ENCODE data around the gene FLCN. TPM values are rescaled to one million over a fixed set of nuclear protein-coding genes. Genes with fewer than 3 reads are reported as not detected.
A peak's percentile ranks its signal among the peaks of the same experiment; 100 is the strongest.

FLCN gene
- total RNA-seq, 2 experiments from 2014 or later = 15.4 to 17.2 TPM

- H3K4me1 Mint-ChIP-seq (ENCODE audit: low read depth) = peaks cover 30% of the 10 kb centered on the region
- no peak overlapping the region for H3K27ac Mint-ChIP-seq
- ChIA-PET CTCF (no interaction called here), POLR2A (interaction anchor here (0.8 kb wide), 1 partner anchor 108 kb away, joined by 3 read pairs; no protein-coding TSS in a partner anchor)
- no peak for TF ChIP-seq CTCF (IDR thresholded peaks at IDR 0.05)
- DNase-seq = no peak
- no peaks in the 10 kb centered on the region for H3K27me3 Mint-ChIP-seq
- no peak overlapping the region for H3K4me3 Mint-ChIP-seq
- H3K36me3 Mint-ChIP-seq (ENCODE audit: low read depth) = peaks cover 30% of the 10 kb centered on the region
- no peaks in the 10 kb centered on the region for H3K9me3 Mint-ChIP-seq
- intact Hi-C loops (cut with micrococcal nuclease) = no loop called here
- no peak for ATAC-seq
Measured at GRCh38 chr17:17172001-17172939, 64.7 kb downstream of the FLCN start.

GRCh38 chr17:17171186-17171585 is 65.8 kb downstream of the FLCN start:
- intact Hi-C loops (cut with micrococcal nuclease) = no loop called here
- H3K4me3 Mint-ChIP-seq = no peak overlapping the region
- peak overlapping the region; percentile 66 for H3K27ac Mint-ChIP-seq
- DNase-seq (no peak), ATAC-seq (no peak)
- H3K36me3 Mint-ChIP-seq (ENCODE audit: low read depth) = peaks cover 24% of the 10 kb centered on the region
- TF ChIP-seq CTCF (IDR thresholded peaks at IDR 0.05) = no peak
- CTCF ChIA-PET = no interaction called here
- H3K27me3 Mint-ChIP-seq = no peaks in the 10 kb centered on the region
- POLR2A ChIA-PET = no interaction called here
- H3K4me1 Mint-ChIP-seq (ENCODE audit: low read depth) = peaks cover 21% of the 10 kb centered on the region
- no peaks in the 10 kb centered on the region for H3K9me3 Mint-ChIP-seq

- Mint-ChIP-seq H3K27ac (peak overlapping the region; percentile 66), H3K4me1 (ENCODE audit: low read depth) (peaks cover 16% of the 10 kb centered on the region), H3K9me3 (no peaks in the 10 kb centered on the region), H3K36me3 (ENCODE audit: low read depth) (peaks cover 20% of the 10 kb centered on the region), H3K27me3 (no peaks in the 10 kb centered on the region), H3K4me3 (no peak overlapping the region)
- no peak for TF ChIP-seq CTCF (IDR thresholded peaks at IDR 0.05)
- intact Hi-C loops (cut with micrococcal nuclease) = no loop called here
- no peak for DNase-seq
- ChIA-PET CTCF (interaction anchor here (1.2 kb wide), 1 partner anchor 29 kb away, joined by 5 read pairs; no protein-coding TSS in a partner anchor), POLR2A (no interaction called here)
- ATAC-seq = no peak
Measured at GRCh38 chr17:17170346-17170985, 66.5 kb downstream of the FLCN start.

DNA sequence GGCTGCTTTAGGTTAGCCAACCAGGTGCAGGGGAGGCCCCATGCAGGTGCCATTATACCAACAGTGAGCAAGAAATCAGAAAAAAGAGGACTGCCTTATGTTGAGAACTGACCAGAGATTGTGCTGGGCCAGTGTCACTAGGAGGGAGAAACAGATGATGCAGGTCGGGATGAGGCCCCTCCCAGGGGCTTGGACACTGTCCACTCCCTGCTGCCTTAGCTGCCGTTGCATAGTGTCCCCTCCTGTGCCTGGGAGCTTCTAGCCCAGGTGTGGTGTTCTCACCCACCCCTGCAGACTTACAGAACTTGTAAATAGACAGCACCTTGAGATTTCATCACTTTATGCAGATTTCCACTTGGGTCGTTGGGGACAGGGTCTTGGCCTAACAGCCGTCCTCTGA is 67.6 kb downstream of the FLCN start:
- intact Hi-C loops (cut with micrococcal nuclease) = no loop called here
- no peak for TF ChIP-seq CTCF (IDR thresholded peaks at IDR 0.05)
- peaks cover 13% of the 10 kb centered on the region for H3K4me1 Mint-ChIP-seq (ENCODE audit: low read depth)
- ATAC-seq (no peak), DNase-seq (no peak)
- no peak overlapping the region for H3K27ac Mint-ChIP-seq
- CTCF ChIA-PET = interaction anchor here (0.9 to 1.2 kb wide), 3 partner anchors 8 to 28 kb away, joined by 3 to 5 read pairs (median 4); no protein-coding TSS in a partner anchor
- no peaks in the 10 kb centered on the region for H3K27me3 Mint-ChIP-seq
- H3K36me3 Mint-ChIP-seq (ENCODE audit: low read depth) = peaks cover 16% of the 10 kb centered on the region
- no peaks in the 10 kb centered on the region for H3K9me3 Mint-ChIP-seq
- H3K4me3 Mint-ChIP-seq = no peak overlapping the region
- POLR2A ChIA-PET = no interaction called here

- ATAC-seq (no peak), DNase-seq (no peak)
- H3K4me1 Mint-ChIP-seq (ENCODE audit: low read depth) = peaks cover 13% of the 10 kb centered on the region
- H3K27me3 Mint-ChIP-seq = no peaks in the 10 kb centered on the region
- no peaks in the 10 kb centered on the region for H3K9me3 Mint-ChIP-seq
- peaks cover 10% of the 10 kb centered on the region for H3K36me3 Mint-ChIP-seq (ENCODE audit: low read depth)
- ChIA-PET POLR2A (no interaction called here), CTCF (interaction anchor here (0.6 to 0.9 kb wide), 2 partner anchors 9 to 27 kb away, joined by 3 to 4 read pairs; no protein-coding TSS in a partner anchor)
- no peak overlapping the region for H3K27ac Mint-ChIP-seq
- TF ChIP-seq CTCF (IDR thresholded peaks at IDR 0.05) = no peak
- intact Hi-C loops (cut with micrococcal nuclease) = no loop called here
- no peak overlapping the region for H3K4me3 Mint-ChIP-seq
Measured at GRCh38 chr17:17168401-17168800, 68.6 kb downstream of the FLCN start.

Measured in activated CD8-positive, alpha-beta T cell treated with anti-CD3 and anti-CD28 coated beads for 36 hours (primary cell).